ENCODE measurements around the gene PHF21A.
"Not testable (repeated sequence)": the region's sequence is repeated elsewhere in the genome, so short reads cannot be mapped to it uniquely, and the experiment has no call there.

Gene PHF21A

GRCh38 chr11:46015941-46016340, 105.3 kb downstream of the PHF21A start:
- Histone ChIP-seq H3K9me2 (replicated peaks; ENCODE audit: low read depth, low read length) (no peaks in the 10 kb centered on the region), H3F3A (ENCODE audit: low read depth) (no peaks in the 10 kb centered on the region), H3K79me2 (ENCODE audit: insufficient read depth, low read length) (no peaks in the 10 kb centered on the region), H3K4me1 (ENCODE audit: insufficient read depth, low read length, poor library complexity, severe bottlenecking) (no peaks in the 10 kb centered on the region), H4K20me1 (ENCODE audit: insufficient read depth, low read length, poor library complexity, severe bottlenecking) (no peaks in the 10 kb centered on the region), H3K4me3 (ENCODE audit: low read length, poor library complexity, severe bottlenecking) (no peak overlapping the region), H2AFZ (ENCODE audit: low read length) (no peak overlapping the region), H3K36me3 (ENCODE audit: insufficient read depth, low read length) (peaks cover 3% of the 10 kb centered on the region; the same call in 1 of the 2 replicates), H3K4me2 (ENCODE audit: low read depth, low read length, poor library complexity, severe bottlenecking) (no peak overlapping the region), H3K27me3 (ENCODE audit: insufficient read depth, low read length, poor library complexity, severe bottlenecking) (no peaks in the 10 kb centered on the region), H3K9me3 (ENCODE audit: insufficient read depth, low read depth, low read length) (no peaks in the 10 kb centered on the region), H3K9ac (ENCODE audit: low read depth, low read length, poor library complexity, severe bottlenecking) (no peak overlapping the region)
- TF ChIP-seq CTCF (conservative IDR thresholded peaks at IDR 0.05; ENCODE audit: low read length): no peak
- no peak for TF ChIP-seq EZH2phosphoT487 (IDR thresholded peaks at IDR 0.05; ENCODE audit: borderline replicate concordance)

- H3K4me2 ChIP-seq (ENCODE audit: low read depth, low read length, poor library complexity, severe bottlenecking); H3K9ac ChIP-seq (ENCODE audit: low read depth, low read length, poor library complexity, severe bottlenecking); H3K9me2 ChIP-seq (replicated peaks; ENCODE audit: low read depth, low read length); H3F3A ChIP-seq (ENCODE audit: low read depth); H2AFZ ChIP-seq (ENCODE audit: low read length); H3K9me3 ChIP-seq (ENCODE audit: insufficient read depth, low read depth, low read length); H3K36me3 ChIP-seq (ENCODE audit: insufficient read depth, low read length); H3K4me3 ChIP-seq (ENCODE audit: low read length, poor library complexity, severe bottlenecking); H3K79me2 ChIP-seq (ENCODE audit: insufficient read depth, low read length); H3K27me3 ChIP-seq (ENCODE audit: insufficient read depth, low read length, poor library complexity, severe bottlenecking); H3K4me1 ChIP-seq (ENCODE audit: insufficient read depth, low read length, poor library complexity, severe bottlenecking); H4K20me1 ChIP-seq (ENCODE audit: insufficient read depth, low read length, poor library complexity, severe bottlenecking): not testable (repeated sequence)
Measured at GRCh38 chr11:46014168-46014567, 107.1 kb downstream of the PHF21A start.

- no peaks in the 10 kb centered on the region for H3K9me2 ChIP-seq (replicated peaks; ENCODE audit: low read depth, low read length)
- no peaks in the 10 kb centered on the region for H3K9me3 ChIP-seq (ENCODE audit: insufficient read depth, low read depth, low read length)
- no peak overlapping the region for H2AFZ ChIP-seq (ENCODE audit: low read length)
- H3K4me3 ChIP-seq (ENCODE audit: low read length, poor library complexity, severe bottlenecking): no peak overlapping the region
- H3K4me2 ChIP-seq (ENCODE audit: low read depth, low read length, poor library complexity, severe bottlenecking): no peak overlapping the region
- no peaks in the 10 kb centered on the region for H3F3A ChIP-seq (ENCODE audit: low read depth)
- peaks cover 4% of the 10 kb centered on the region for H4K20me1 ChIP-seq (ENCODE audit: insufficient read depth, low read length, poor library complexity, severe bottlenecking)
- no peak overlapping the region for H3K9ac ChIP-seq (ENCODE audit: low read depth, low read length, poor library complexity, severe bottlenecking)
- no peaks in the 10 kb centered on the region; the same call in 1 of the 2 replicates for H3K79me2 ChIP-seq (ENCODE audit: insufficient read depth, low read length)
- TF ChIP-seq CTCF (conservative IDR thresholded peaks at IDR 0.05; ENCODE audit: low read length) (no peak), EZH2phosphoT487 (IDR thresholded peaks at IDR 0.05; ENCODE audit: borderline replicate concordance) (no peak)
- no peaks in the 10 kb centered on the region for H3K27me3 ChIP-seq (ENCODE audit: insufficient read depth, low read length, poor library complexity, severe bottlenecking)
- H3K36me3 ChIP-seq (ENCODE audit: insufficient read depth, low read length): peaks cover 3% of the 10 kb centered on the region; the same call in 1 of the 2 replicates
- H3K4me1 ChIP-seq (ENCODE audit: insufficient read depth, low read length, poor library complexity, severe bottlenecking): no peaks in the 10 kb centered on the region
Measured at GRCh38 chr11:46012185-46012584, 109.1 kb downstream of the PHF21A start.

GRCh38 chr11:46010100-46010499, 111.2 kb downstream of the PHF21A start:
- H3F3A ChIP-seq (ENCODE audit: low read depth): no peaks in the 10 kb centered on the region
- H3K79me2 ChIP-seq (ENCODE audit: insufficient read depth, low read length): no peaks in the 10 kb centered on the region; the same call in 1 of the 2 replicates
- H3K4me2 ChIP-seq (ENCODE audit: low read depth, low read length, poor library complexity, severe bottlenecking): no peak overlapping the region
- H3K4me3 ChIP-seq (ENCODE audit: low read length, poor library complexity, severe bottlenecking): no peak overlapping the region
- H3K9me2 ChIP-seq (replicated peaks; ENCODE audit: low read depth, low read length): no peaks in the 10 kb centered on the region
- TF ChIP-seq EZH2phosphoT487 (IDR thresholded peaks at IDR 0.05; ENCODE audit: borderline replicate concordance): no peak
- TF ChIP-seq CTCF (conservative IDR thresholded peaks at IDR 0.05; ENCODE audit: low read length): no peak
- H3K36me3 ChIP-seq (ENCODE audit: insufficient read depth, low read length): peaks cover 8% of the 10 kb centered on the region; the same call in 1 of the 2 replicates
- H3K4me1 ChIP-seq (ENCODE audit: insufficient read depth, low read length, poor library complexity, severe bottlenecking): no peaks in the 10 kb centered on the region
- H3K9me3 ChIP-seq (ENCODE audit: insufficient read depth, low read depth, low read length): no peaks in the 10 kb centered on the region
- H4K20me1 ChIP-seq (ENCODE audit: insufficient read depth, low read length, poor library complexity, severe bottlenecking): peaks cover 9% of the 10 kb centered on the region
- H3K9ac ChIP-seq (ENCODE audit: low read depth, low read length, poor library complexity, severe bottlenecking): no peak overlapping the region
- H3K27me3 ChIP-seq (ENCODE audit: insufficient read depth, low read length, poor library complexity, severe bottlenecking): no peaks in the 10 kb centered on the region
- no peak overlapping the region for H2AFZ ChIP-seq (ENCODE audit: low read length)
